ENCODE measurements around the gene OR2H2.

The OR2H2 gene

DNA sequence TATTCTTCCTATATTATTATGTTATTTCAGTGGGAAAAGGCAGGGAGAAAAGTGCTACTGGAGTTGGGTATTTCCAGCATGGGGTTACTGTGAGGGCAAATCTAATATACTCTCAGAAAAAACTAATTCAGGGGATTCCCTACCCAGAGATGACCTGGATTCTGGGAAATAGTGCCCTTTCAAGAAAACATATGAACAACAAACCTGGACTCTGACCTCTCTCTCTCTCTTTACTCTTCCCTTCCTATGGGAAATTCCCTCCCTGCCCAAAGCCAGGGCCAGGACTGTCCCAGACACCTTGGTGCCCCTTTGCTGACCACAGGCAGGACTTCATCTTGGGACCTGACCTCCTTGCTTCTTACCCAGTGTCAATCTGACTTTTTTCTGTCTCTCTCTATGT, 23.8 kb upstream of the OR2H2 start:
- no peak overlapping the region for H3K4me3 ChIP-seq (ENCODE audit: low read depth in 1 of 2, low read length in 2 of 2)
- no peaks in the 10 kb centered on the region for H3K4me1 ChIP-seq (ENCODE audit: control insufficient read depth in 1 of 2, insufficient read depth in 2 of 2, low read length in 2 of 2)
- no peak overlapping the region for H3K9ac ChIP-seq (ENCODE audit: low read depth in 1 of 2, low read length in 2 of 2)
- H3K9me3 ChIP-seq (ENCODE audit: control insufficient read depth in 1 of 2, low read length in 2 of 2): no peaks in the 10 kb centered on the region
- peaks cover 5 to 7% of the 10 kb centered on the region in 2 donors for H3K27me3 ChIP-seq (ENCODE audit: control insufficient read depth in 1 of 2, insufficient read depth in 2 of 2, low read length in 2 of 2)
- H3K36me3 ChIP-seq (ENCODE audit: control insufficient read depth in 1 of 2, insufficient read depth in 2 of 2, low read length in 2 of 2): no peaks in the 10 kb centered on the region
- no peak overlapping the region for H3K27ac ChIP-seq (ENCODE audit: low read depth, low read length)

DNA sequence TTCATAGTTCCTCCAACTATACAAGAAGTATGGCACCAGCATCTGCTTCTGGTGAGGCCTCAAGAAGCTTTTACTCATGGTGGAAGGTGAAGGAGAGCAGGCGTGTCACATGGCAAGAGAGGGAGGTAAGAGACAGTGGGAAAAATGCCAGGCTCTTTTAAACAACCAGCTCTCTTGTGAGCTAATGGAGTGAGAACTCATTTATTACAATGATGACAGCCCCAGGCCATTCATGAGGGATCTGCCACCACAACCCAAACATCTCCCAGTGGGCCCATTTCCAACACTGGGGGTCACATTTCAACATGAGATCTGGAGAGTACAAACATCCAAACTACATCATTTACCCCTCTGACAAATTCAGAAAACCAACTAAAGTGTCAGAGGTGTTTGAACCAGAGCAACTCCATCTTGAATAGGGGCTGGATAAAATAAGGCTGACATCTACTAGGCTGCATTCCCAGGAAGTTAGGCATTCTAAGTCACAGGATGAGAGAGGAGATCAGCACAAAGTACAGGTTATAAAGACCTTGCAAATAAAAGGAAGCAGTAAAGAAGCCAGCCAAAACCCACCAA, 23.2 kb upstream of the OR2H2 start:
- no peak overlapping the region for H3K4me3 ChIP-seq (ENCODE audit: low read depth in 1 of 2, low read length in 2 of 2)
- H3K27me3 ChIP-seq (ENCODE audit: control insufficient read depth in 1 of 2, insufficient read depth in 2 of 2, low read length in 2 of 2): peaks cover 4 to 5% of the 10 kb centered on the region in 2 donors
- H3K27ac ChIP-seq (ENCODE audit: low read depth, low read length): no peak overlapping the region
- H3K4me1 ChIP-seq (ENCODE audit: control insufficient read depth in 1 of 2, insufficient read depth in 2 of 2, low read length in 2 of 2): no peaks in the 10 kb centered on the region
- no peaks in the 10 kb centered on the region for H3K36me3 ChIP-seq (ENCODE audit: control insufficient read depth in 1 of 2, insufficient read depth in 2 of 2, low read length in 2 of 2)
- H3K9ac ChIP-seq (ENCODE audit: low read depth in 1 of 2, low read length in 2 of 2): no peak overlapping the region
- H3K9me3 ChIP-seq (ENCODE audit: control insufficient read depth in 1 of 2, low read length in 2 of 2): no peaks in the 10 kb centered on the region

DNA sequence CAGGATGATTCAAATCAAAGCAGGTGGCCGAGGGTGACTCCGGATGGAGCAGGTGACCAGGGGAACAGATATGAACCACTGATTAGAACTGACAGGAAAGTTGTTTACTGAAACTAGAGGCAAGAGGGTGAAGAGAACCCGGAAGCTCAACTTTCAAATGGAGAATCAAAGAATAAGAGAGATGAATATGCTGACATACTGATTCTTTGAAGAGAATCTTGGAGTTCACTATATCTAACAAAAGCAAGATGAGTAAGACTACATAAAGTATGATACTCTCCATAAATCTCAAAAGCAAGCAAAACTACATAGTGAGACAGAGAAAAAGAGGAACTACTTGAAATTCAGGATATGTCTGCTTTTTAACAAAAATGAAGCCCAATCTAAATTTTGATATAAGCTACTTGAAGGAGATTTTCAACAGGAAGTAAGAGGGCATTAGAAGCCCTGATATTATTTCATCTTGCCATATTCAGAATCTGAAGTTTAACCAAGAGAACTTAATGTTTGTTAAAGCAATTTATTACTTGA, 21.4 kb upstream of the OR2H2 start:
- no peak overlapping the region for H3K9ac ChIP-seq (ENCODE audit: low read depth in 1 of 2, low read length in 2 of 2)

DNA sequence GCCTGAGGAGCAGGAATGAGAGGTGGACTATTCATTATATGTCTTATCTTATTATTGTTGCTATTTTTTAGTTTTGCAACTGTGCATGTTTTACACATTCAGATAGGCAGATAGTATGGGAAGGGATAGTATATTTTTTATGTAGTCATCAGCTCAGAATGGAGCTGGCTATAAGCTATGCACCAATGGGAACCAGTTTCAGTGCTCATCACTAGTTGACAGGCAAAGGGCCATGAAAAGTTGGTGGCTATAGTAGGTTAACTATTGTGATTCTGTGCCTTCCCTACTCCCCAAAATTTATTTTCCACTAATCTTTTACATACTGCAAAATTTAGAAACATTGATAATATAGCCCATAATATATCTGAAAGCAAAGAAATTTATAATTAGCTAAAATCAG, 20.0 kb upstream of the OR2H2 start:
- Histone ChIP-seq H3K27ac (ENCODE audit: low read depth, low read length) (no peak overlapping the region), H3K4me1 (ENCODE audit: control insufficient read depth in 1 of 2, insufficient read depth in 2 of 2, low read length in 2 of 2) (no peaks in the 10 kb centered on the region), H3K36me3 (ENCODE audit: control insufficient read depth in 1 of 2, insufficient read depth in 2 of 2, low read length in 2 of 2) (no peaks in the 10 kb centered on the region), H3K9ac (ENCODE audit: low read depth in 1 of 2, low read length in 2 of 2) (no peak overlapping the region), H3K4me3 (ENCODE audit: low read depth in 1 of 2, low read length in 2 of 2) (no peak overlapping the region), H3K27me3 (ENCODE audit: control insufficient read depth in 1 of 2, insufficient read depth in 2 of 2, low read length in 2 of 2) (peaks cover 0 to 5% of the 10 kb centered on the region in 2 donors), H3K9me3 (ENCODE audit: control insufficient read depth in 1 of 2, low read length in 2 of 2) (no peaks in the 10 kb centered on the region)

More for the DNA sequence above, 21.4 kb upstream of the OR2H2 start:
- H3K4me1 ChIP-seq (ENCODE audit: control insufficient read depth in 1 of 2, insufficient read depth in 2 of 2, low read length in 2 of 2): no peaks in the 10 kb centered on the region
- no peaks in the 10 kb centered on the region for H3K9me3 ChIP-seq (ENCODE audit: control insufficient read depth in 1 of 2, low read length in 2 of 2)
- H3K27ac ChIP-seq (ENCODE audit: low read depth, low read length): no peak overlapping the region
- no peaks in the 10 kb centered on the region for H3K36me3 ChIP-seq (ENCODE audit: control insufficient read depth in 1 of 2, insufficient read depth in 2 of 2, low read length in 2 of 2)
- H3K4me3 ChIP-seq (ENCODE audit: low read depth in 1 of 2, low read length in 2 of 2): no peak overlapping the region
- peaks cover 0 to 5% of the 10 kb centered on the region in 2 donors for H3K27me3 ChIP-seq (ENCODE audit: control insufficient read depth in 1 of 2, insufficient read depth in 2 of 2, low read length in 2 of 2)

DNA sequence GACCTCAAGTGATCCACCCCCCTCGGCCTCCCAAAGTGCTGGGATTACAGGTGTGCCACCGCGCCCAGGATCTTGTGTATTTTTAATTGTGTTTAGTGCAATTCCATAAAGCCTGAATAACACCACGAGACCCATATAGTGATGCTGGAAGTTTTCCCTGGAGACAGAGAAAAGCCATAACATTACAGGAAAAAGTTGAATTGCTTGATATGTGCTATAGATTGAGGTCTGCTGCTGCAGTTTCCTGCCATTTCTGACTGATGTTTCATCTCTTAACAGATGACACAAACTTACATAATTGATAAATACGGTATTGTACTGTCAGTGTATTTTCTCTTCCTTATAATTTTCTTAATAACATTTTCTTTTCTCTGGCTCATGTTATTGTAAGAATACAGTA, 18.1 kb upstream of the OR2H2 start:
- no peaks in the 10 kb centered on the region for H3K9me3 ChIP-seq (ENCODE audit: control insufficient read depth in 1 of 2, low read length in 2 of 2)
- no peaks in the 10 kb centered on the region for H3K27me3 ChIP-seq (ENCODE audit: control insufficient read depth in 1 of 2, insufficient read depth in 2 of 2, low read length in 2 of 2)

DNA sequence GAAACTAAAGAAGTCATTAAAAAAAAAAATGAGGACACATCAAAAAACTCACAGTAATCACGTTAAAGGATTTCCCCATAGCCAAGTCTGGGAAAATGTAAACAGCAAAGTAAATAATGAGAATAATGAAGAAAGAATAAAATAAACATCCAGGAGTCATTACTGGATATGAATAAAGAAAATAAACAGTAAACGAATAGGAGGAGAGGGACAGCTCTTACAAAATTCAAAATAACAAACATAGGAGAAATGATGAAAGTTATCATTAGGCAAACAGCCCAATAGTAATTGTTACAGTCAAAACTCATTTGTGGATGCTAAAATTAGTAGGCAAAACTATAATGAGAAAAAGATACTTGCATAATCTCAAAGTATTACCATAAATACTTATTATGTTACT, 17.4 kb upstream of the OR2H2 start:
- no peaks in the 10 kb centered on the region for H3K4me1 ChIP-seq (ENCODE audit: control insufficient read depth in 1 of 2, insufficient read depth in 2 of 2, low read length in 2 of 2)
- H3K36me3 ChIP-seq (ENCODE audit: control insufficient read depth in 1 of 2, insufficient read depth in 2 of 2, low read length in 2 of 2): no peaks in the 10 kb centered on the region
- no peak overlapping the region for H3K9ac ChIP-seq (ENCODE audit: low read depth in 1 of 2, low read length in 2 of 2)
- no peaks in the 10 kb centered on the region for H3K27me3 ChIP-seq (ENCODE audit: control insufficient read depth in 1 of 2, insufficient read depth in 2 of 2, low read length in 2 of 2)
- no peak overlapping the region for H3K4me3 ChIP-seq (ENCODE audit: low read depth in 1 of 2, low read length in 2 of 2)
- no peaks in the 10 kb centered on the region for H3K9me3 ChIP-seq (ENCODE audit: control insufficient read depth in 1 of 2, low read length in 2 of 2)
- H3K27ac ChIP-seq (ENCODE audit: low read depth, low read length): no peak overlapping the region

More for the DNA sequence above, 18.1 kb upstream of the OR2H2 start:
- Histone ChIP-seq H3K4me1 (ENCODE audit: control insufficient read depth in 1 of 2, insufficient read depth in 2 of 2, low read length in 2 of 2) (no peaks in the 10 kb centered on the region), H3K36me3 (ENCODE audit: control insufficient read depth in 1 of 2, insufficient read depth in 2 of 2, low read length in 2 of 2) (no peaks in the 10 kb centered on the region), H3K27ac (ENCODE audit: low read depth, low read length) (no peak overlapping the region), H3K4me3 (ENCODE audit: low read depth in 1 of 2, low read length in 2 of 2) (no peak overlapping the region), H3K9ac (ENCODE audit: low read depth in 1 of 2, low read length in 2 of 2) (no peak overlapping the region)

DNA sequence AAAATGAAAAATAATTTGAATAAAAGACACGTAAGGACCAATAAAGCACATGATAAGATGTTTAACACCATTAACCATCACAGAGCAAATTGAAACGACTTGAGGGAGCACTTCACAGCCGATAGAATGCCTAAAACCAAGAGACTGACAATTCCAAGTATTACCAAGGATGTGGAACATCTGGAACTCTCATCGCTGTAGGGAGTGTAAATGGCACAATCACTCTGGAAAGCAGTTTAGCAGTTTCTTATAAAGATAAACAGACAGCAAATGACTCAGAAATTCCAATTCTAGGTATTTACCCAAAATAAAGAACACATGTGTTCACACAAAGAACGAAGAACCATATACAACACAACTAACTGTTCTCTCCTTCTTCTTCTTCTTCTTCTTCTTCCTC, 16.9 kb upstream of the OR2H2 start:
- Histone ChIP-seq H3K4me1 (ENCODE audit: control insufficient read depth in 1 of 2, insufficient read depth in 2 of 2, low read length in 2 of 2) (no peaks in the 10 kb centered on the region), H3K4me3 (ENCODE audit: low read depth in 1 of 2, low read length in 2 of 2) (no peak overlapping the region), H3K9ac (ENCODE audit: low read depth in 1 of 2, low read length in 2 of 2) (no peak overlapping the region), H3K27ac (ENCODE audit: low read depth, low read length) (no peak overlapping the region), H3K9me3 (ENCODE audit: control insufficient read depth in 1 of 2, low read length in 2 of 2) (no peaks in the 10 kb centered on the region), H3K27me3 (ENCODE audit: control insufficient read depth in 1 of 2, insufficient read depth in 2 of 2, low read length in 2 of 2) (no peaks in the 10 kb centered on the region), H3K36me3 (ENCODE audit: control insufficient read depth in 1 of 2, insufficient read depth in 2 of 2, low read length in 2 of 2) (no peaks in the 10 kb centered on the region)

DNA sequence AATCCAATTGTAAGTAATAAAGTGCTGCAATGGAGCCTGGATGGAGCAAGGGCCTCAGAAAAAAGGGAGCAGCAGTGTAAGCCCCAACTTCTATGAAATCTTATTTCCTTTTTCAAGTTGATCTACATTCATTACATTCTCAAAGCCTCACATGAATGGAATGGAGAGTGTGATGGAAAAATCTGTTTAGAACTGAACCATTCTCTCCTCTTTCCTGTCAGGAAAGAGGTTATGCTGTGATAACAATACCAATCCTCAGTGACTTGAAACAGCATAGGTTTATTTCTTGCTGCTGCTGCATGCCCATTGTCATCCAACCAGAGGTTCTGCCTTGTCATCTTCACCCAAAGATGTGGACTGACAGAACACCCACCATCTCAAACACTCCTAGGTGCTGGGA, 8.9 kb upstream of the OR2H2 start:
- Histone ChIP-seq H3K9ac (ENCODE audit: low read depth in 1 of 2, low read length in 2 of 2) (no peak overlapping the region), H3K4me3 (ENCODE audit: low read depth in 1 of 2, low read length in 2 of 2) (no peak overlapping the region), H3K27me3 (ENCODE audit: control insufficient read depth in 1 of 2, insufficient read depth in 2 of 2, low read length in 2 of 2) (no peaks in the 10 kb centered on the region), H3K9me3 (ENCODE audit: control insufficient read depth in 1 of 2, low read length in 2 of 2) (no peaks in the 10 kb centered on the region), H3K27ac (ENCODE audit: low read depth, low read length) (no peak overlapping the region), H3K36me3 (ENCODE audit: control insufficient read depth in 1 of 2, insufficient read depth in 2 of 2, low read length in 2 of 2) (no peaks in the 10 kb centered on the region), H3K4me1 (ENCODE audit: control insufficient read depth in 1 of 2, insufficient read depth in 2 of 2, low read length in 2 of 2) (no peaks in the 10 kb centered on the region)

DNA sequence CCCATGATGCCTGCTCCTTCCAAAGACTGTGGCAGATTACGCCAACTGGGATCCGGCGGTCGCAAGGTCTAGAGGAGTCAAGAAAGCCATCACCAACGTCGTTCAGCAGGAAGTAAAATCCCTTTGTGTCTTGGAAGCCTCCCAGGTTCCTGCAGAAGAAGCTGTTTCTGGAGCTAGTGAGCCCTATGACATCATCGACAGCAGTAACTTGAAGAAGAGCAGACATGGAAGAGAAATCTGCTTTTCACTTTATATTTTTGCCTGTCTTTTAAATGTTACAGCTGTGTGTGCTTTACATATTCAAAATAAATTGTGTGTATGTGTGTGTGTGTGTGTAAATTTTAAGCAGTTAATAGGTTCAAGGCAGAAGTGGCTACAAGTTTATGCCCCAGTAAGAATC, 7.4 kb upstream of the OR2H2 start:
- H3K4me1 ChIP-seq (ENCODE audit: control insufficient read depth in 1 of 2, insufficient read depth in 2 of 2, low read length in 2 of 2): no peaks in the 10 kb centered on the region
- H3K27ac ChIP-seq (ENCODE audit: low read depth, low read length): no peak overlapping the region
- H3K27me3 ChIP-seq (ENCODE audit: control insufficient read depth in 1 of 2, insufficient read depth in 2 of 2, low read length in 2 of 2): no peaks in the 10 kb centered on the region
- no peak overlapping the region for H3K4me3 ChIP-seq (ENCODE audit: low read depth in 1 of 2, low read length in 2 of 2)
- H3K36me3 ChIP-seq (ENCODE audit: control insufficient read depth in 1 of 2, insufficient read depth in 2 of 2, low read length in 2 of 2): no peaks in the 10 kb centered on the region
- no peak overlapping the region for H3K9ac ChIP-seq (ENCODE audit: low read depth in 1 of 2, low read length in 2 of 2)
- H3K9me3 ChIP-seq (ENCODE audit: control insufficient read depth in 1 of 2, low read length in 2 of 2): no peaks in the 10 kb centered on the region

DNA sequence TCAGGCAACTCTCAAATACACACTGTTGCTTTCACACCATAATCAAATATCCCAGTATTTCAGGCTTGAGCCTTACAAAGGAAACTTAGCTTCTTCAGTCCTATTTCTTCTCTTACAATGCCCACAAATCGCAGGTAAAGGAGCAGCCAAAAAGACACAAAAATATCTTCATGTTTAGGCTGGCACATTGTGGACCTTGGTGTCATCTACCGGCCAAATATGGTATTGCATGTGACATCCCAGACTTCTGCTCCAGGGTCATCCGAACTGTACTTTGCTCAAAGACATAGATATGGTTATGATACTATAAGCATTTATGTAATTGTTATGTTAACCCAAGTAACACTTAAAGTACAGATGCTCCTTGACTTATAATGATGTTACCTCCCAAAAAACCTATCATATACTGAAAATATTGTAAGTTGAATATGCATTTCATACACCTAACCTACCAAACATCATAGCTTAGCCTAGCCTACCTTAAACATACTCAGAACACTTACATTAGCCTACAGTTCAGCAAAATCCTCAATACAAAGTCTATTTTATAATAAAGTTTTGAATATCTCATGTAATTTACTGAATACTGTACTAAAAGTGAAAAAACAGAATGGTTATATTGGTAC, 4.6 kb downstream of the OR2H2 start:
- H3K27ac ChIP-seq (ENCODE audit: low read depth, low read length): no peak overlapping the region
- H3K4me3 ChIP-seq (ENCODE audit: low read depth in 1 of 2, low read length in 2 of 2): no peak overlapping the region
- peaks cover 0 to 11% of the 10 kb centered on the region in 2 donors for H3K27me3 ChIP-seq (ENCODE audit: control insufficient read depth in 1 of 2, insufficient read depth in 2 of 2, low read length in 2 of 2)
- no peaks in the 10 kb centered on the region for H3K36me3 ChIP-seq (ENCODE audit: control insufficient read depth in 1 of 2, insufficient read depth in 2 of 2, low read length in 2 of 2)
- H3K9ac ChIP-seq (ENCODE audit: low read depth in 1 of 2, low read length in 2 of 2): no peak overlapping the region
- H3K9me3 ChIP-seq (ENCODE audit: control insufficient read depth in 1 of 2, low read length in 2 of 2): no peaks in the 10 kb centered on the region
- no peaks in the 10 kb centered on the region for H3K4me1 ChIP-seq (ENCODE audit: control insufficient read depth in 1 of 2, insufficient read depth in 2 of 2, low read length in 2 of 2)

Measured in duodenal mucosa (tissue), 2 donors.